Lung (tissue), 12 donors: Measurements from ENCODE around the gene KCNK1. TPM values are rescaled to one million over a fixed set of nuclear protein-coding genes. Genes with fewer than 3 reads are reported as not detected.

ENCODE experiments used
- ATAC-seq: fragments of 200-7000 bp; cut with Tn5 transposase; one replicate; pipeline ENCODE4 v1.9.1; 2020; ENCODE audit warnings: moderate number of reproducible peaks; ENCODE audit not compliant: insufficient read depth, low FRiP score
- DNase-seq, 3 donors: peaks; one replicate each; pipeline ENCODE4 v3.0.0-alpha.2; 2013 to 2017
- H3K27ac ChIP-seq, 2 donors: one replicate each; pipeline ENCODE4 v1.5.1; 2013; ENCODE audit warnings: mild to moderate bottlenecking in 2 of 2, moderate library complexity in 2 of 2, control low read depth in 1 of 2, inconsistent platforms in 1 of 2, low read depth in 1 of 2, low read length in 1 of 2
- H3K27me3 ChIP-seq, 3 donors: one replicate each; pipeline ENCODE4 v1.5.1; 2013; ENCODE audit warnings: low read length in 2 of 3; ENCODE audit not compliant: control insufficient read depth in 3 of 3, insufficient read depth in 3 of 3
- H3K36me3 ChIP-seq, 4 donors: one replicate each; pipeline ENCODE4 v1.5.1; 2013; ENCODE audit warnings: low read length in 4 of 4, mild to moderate bottlenecking in 1 of 4, moderate library complexity in 1 of 4; ENCODE audit not compliant: control insufficient read depth in 4 of 4, insufficient read depth in 4 of 4
- H3K4me1 ChIP-seq, 5 donors: one replicate each; pipeline ENCODE4 v1.5.1; 2013; ENCODE audit warnings: low read length in 5 of 5, mild to moderate bottlenecking in 2 of 5, moderate library complexity in 1 of 5; ENCODE audit not compliant: control insufficient read depth in 5 of 5, insufficient read depth in 5 of 5
- H3K4me3 ChIP-seq: one replicate; pipeline ENCODE4 v1.5.1; 2013; ENCODE audit warnings: mild to moderate bottlenecking, control low read depth, moderate library complexity
- H3K9ac ChIP-seq, 2 donors: one replicate each; pipeline ENCODE4 v1.5.1; 2013; ENCODE audit warnings: low read length in 2 of 2, control low read depth in 1 of 2; ENCODE audit not compliant: insufficient read depth in 1 of 2
- H3K9me3 ChIP-seq, 4 donors: one replicate each; pipeline ENCODE4 v1.5.1; 2013; ENCODE audit warnings: low read length in 3 of 4, mild to moderate bottlenecking in 1 of 4, moderate library complexity in 1 of 4; ENCODE audit not compliant: control insufficient read depth in 4 of 4, insufficient read depth in 3 of 4
- CTCF ChIP-seq: IDR thresholded peaks from 2 replicates; pipeline ENCODE4 v1.5.1; 2012; ENCODE audit warnings: mild to moderate bottlenecking; ENCODE audit errors: control extremely low read depth, extremely low read depth
- WGBS, 2 donors: extraction: QIAGEN DNeasy Blood & Tissue Kit; methylation state at CpG; one replicate each; pipeline ENCODE4 v1.1.7; 2013; 5-methylcytosine and 5-hydroxymethylcytosine counted together
- polyA plus RNA-seq, 2 donors: library from polyadenylated mRNA; stranded (reverse); fragments of 200-250 nt; gene quantifications; one replicate each; pipeline ENCODE4 v1.2.1, GENCODE V29; 2013
- total RNA-seq, 2 donors: library from RNA; depleted of rRNA in 1 of 2; stranded (reverse); fragments of >200 nt in 1 of 2; gene quantifications; one replicate each; pipeline ENCODE4 v1.2.1, GENCODE V29; 2014 to 2021
- donor health status: control.
- donor health status: control.
- donor health status: Bipolar disorder and iron deficiency.
- donor health status: healthy.
- donor health status: DM: yes; HTN: yes; CAD: no.

Gene KCNK1
- total and polyA plus RNA-seq, 4 donors, result 8.9 to 13.1 (median 11.2) TPM

GRCh38 chr1:233672732-233673131 lies 58.8 kb downstream of the KCNK1 start:
- Histone ChIP-seq H3K27me3 (no peaks in the 10 kb centered on the region), H3K36me3 (no peaks in the 10 kb centered on the region), H3K4me3 (no peak overlapping the region), H3K27ac (no peak overlapping the region), H3K9me3 (no peaks in the 10 kb centered on the region), H3K4me1 (peaks cover 0 to 6% (median 0%) of the 10 kb centered on the region in 5 donors), H3K9ac (no peak overlapping the region)
- DNase-seq (no peak), ATAC-seq (no peak)
- 94 to 96% methylated on average over 6 of the region's 6 CpGs for WGBS, 2 donors
- no peak for TF ChIP-seq CTCF

DNA sequence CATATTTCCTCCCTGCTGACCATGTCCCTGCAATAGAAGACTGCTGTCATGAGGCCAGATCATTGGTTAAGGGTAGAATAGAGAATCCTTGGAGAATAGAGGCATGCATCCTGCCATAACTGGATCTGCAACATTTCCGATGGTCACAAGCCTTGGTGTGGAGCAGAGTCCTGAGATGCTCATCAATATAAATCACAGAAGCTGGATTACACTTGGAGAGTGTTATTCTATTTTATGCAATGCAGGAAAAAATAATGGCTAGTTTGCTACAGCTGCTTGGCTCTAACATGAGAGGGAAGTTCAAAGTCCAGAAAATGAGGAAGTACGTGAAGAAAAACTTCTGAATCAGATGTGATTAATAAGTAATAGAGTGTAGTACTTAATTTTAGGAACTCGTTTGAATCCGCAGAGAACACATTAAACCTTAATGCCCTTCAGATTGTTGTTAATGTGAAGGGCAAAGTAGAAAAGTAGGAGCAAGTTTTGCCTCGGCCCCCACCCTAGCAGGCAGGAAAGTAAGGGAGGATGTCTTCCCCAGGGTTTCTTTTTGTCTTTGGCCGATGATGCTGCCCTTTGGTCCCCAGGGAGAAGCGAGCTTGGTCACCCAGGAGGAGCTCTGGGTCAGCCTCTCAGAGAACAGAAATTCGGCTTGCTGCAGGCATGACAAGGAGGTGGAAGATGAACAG lies 59.5 kb downstream of the KCNK1 start:
- WGBS, 2 donors, result 52 to 57% methylated on average over 8 of the region's 8 CpGs
- H3K9ac ChIP-seq, result no peak overlapping the region

DNA sequence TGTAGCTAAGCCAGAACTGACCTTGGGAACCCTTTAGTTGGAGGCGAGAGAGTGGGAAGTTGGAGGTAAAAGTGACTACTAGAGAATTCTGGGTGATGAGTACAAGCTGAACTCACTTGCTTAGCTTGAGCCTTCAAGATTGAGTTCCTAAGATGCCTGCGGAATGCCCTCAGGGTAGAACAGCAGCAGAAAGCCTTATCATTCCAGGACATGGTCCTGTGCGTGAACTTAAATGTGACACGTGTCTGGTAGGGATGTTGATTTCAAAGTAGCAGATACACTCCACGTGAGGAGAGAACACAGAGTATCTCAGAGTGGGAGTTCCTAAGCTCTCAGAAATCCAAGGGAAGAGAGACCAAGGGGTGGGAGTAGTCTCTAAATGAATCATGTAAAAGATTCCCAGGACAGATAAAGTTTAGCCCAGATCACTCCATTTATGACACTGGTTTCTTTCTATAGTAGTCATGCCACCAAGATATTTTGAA lies 60.1 kb downstream of the KCNK1 start:
- Histone ChIP-seq H3K36me3 (no peaks in the 10 kb centered on the region), H3K4me3 (no peak overlapping the region), H3K4me1 (peaks cover 0 to 6% (median 0%) of the 10 kb centered on the region in 5 donors), H3K27ac (no peak overlapping the region), H3K27me3 (no peaks in the 10 kb centered on the region), H3K9me3 (no peaks in the 10 kb centered on the region), H3K9ac (no peak overlapping the region)
- ATAC-seq (no peak), DNase-seq (no peak)
- WGBS, 2 donors, result 70 to 79% methylated on average over 5 of the region's 5 CpGs
- no peak for TF ChIP-seq CTCF

More for the DNA sequence above, 59.5 kb downstream of the KCNK1 start:
- Histone ChIP-seq H3K4me1 (peaks cover 0 to 6% (median 0%) of the 10 kb centered on the region in 5 donors), H3K4me3 (no peak overlapping the region), H3K9me3 (no peaks in the 10 kb centered on the region), H3K36me3 (no peaks in the 10 kb centered on the region), H3K27me3 (no peaks in the 10 kb centered on the region), H3K27ac (no peak overlapping the region)
- ATAC-seq (peak; percentile 53), DNase-seq (peak in 2 of 3 donors; percentile 8 to 39)
- TF ChIP-seq CTCF, result no peak

- no peaks in the 10 kb centered on the region for H3K27me3 ChIP-seq
- no peak for ATAC-seq
- WGBS, 2 donors, result 92 to 96% methylated on average over 2 of the region's 2 CpGs
- DNase-seq, result no peak
- no peak overlapping the region for H3K27ac ChIP-seq
- H3K4me1 ChIP-seq, result peaks cover 0 to 6% (median 0%) of the 10 kb centered on the region in 5 donors
- no peak overlapping the region for H3K9ac ChIP-seq
- no peak overlapping the region for H3K4me3 ChIP-seq
- TF ChIP-seq CTCF, result no peak
- no peaks in the 10 kb centered on the region for H3K36me3 ChIP-seq
- H3K9me3 ChIP-seq, result no peaks in the 10 kb centered on the region
Measured at GRCh38 chr1:233675446-233675845, 61.5 kb downstream of the KCNK1 start.
